Activated naive CD8-positive, alpha-beta T cell treated with anti-CD3 and anti-CD28 coated beads, Interleukin-2, amount 50 U/mL, for 24 hours (primary cell): ENCODE measurements around the gene TRAF3IP3.
A peak's percentile ranks its signal among the peaks of the same experiment; 100 is the strongest.

Experiments
- ATAC-seq: fragments of 150-1000 bp; cut with Tn5 transposase; one replicate; pipeline ENCODE4 v1.10.0; 2021
- DNase-seq: peaks from one replicate; pipeline ENCODE4 v3.0.0; 2021
- H3K27ac Mint-ChIP-seq: one replicate; pipeline ENCODE4 v1.8.0; 2021; ENCODE audit warnings: mild to moderate bottlenecking, mixed read lengths
- H3K27me3 Mint-ChIP-seq: one replicate; pipeline ENCODE4 v1.8.0; 2021; ENCODE audit warnings: mixed read lengths
- H3K36me3 Mint-ChIP-seq: one replicate; pipeline ENCODE4 v1.8.0; 2021; ENCODE audit warnings: low read depth, mixed read lengths
- H3K4me1 Mint-ChIP-seq: one replicate; pipeline ENCODE4 v1.8.0; 2021; ENCODE audit warnings: mixed read lengths
- H3K4me3 Mint-ChIP-seq: one replicate; pipeline ENCODE4 v1.8.0; 2021; ENCODE audit warnings: mild to moderate bottlenecking, moderate library complexity, mixed read lengths
- H3K9me3 Mint-ChIP-seq: one replicate; pipeline ENCODE4 v1.8.0; 2021; ENCODE audit warnings: mixed read lengths

Gene TRAF3IP3

GRCh38 chr1:209727286-209727685, 28.6 kb upstream of the TRAF3IP3 start:
- peaks cover 4% of the 10 kb centered on the region for H3K36me3 Mint-ChIP-seq
- DNase-seq (no peak), ATAC-seq (no peak)
- H3K27ac Mint-ChIP-seq, result peak overlapping the region; percentile 52
- peaks cover 18% of the 10 kb centered on the region for H3K9me3 Mint-ChIP-seq
- peaks cover 60% of the 10 kb centered on the region for H3K4me1 Mint-ChIP-seq
- no peaks in the 10 kb centered on the region for H3K27me3 Mint-ChIP-seq
- no peak overlapping the region for H3K4me3 Mint-ChIP-seq

- peak overlapping the region; percentile 52 for H3K27ac Mint-ChIP-seq
- no peak overlapping the region for H3K4me3 Mint-ChIP-seq
- H3K4me1 Mint-ChIP-seq, result peaks cover 58% of the 10 kb centered on the region
Measured at GRCh38 chr1:209727785-209728184, 28.1 kb upstream of the TRAF3IP3 start.

GRCh38 chr1:209728466-209728865, 27.4 kb upstream of the TRAF3IP3 start:
- no peaks in the 10 kb centered on the region for H3K27me3 Mint-ChIP-seq
- peaks cover 2% of the 10 kb centered on the region for H3K36me3 Mint-ChIP-seq
- H3K9me3 Mint-ChIP-seq, result peaks cover 18% of the 10 kb centered on the region
- H3K27ac Mint-ChIP-seq, result no peak overlapping the region
- no peak overlapping the region for H3K4me3 Mint-ChIP-seq
- H3K4me1 Mint-ChIP-seq, result peaks cover 58% of the 10 kb centered on the region
- DNase-seq, result no peak
- ATAC-seq, result no peak

More at GRCh38 chr1:209727785-209728184, 28.1 kb upstream of the TRAF3IP3 start:
- no peaks in the 10 kb centered on the region for H3K27me3 Mint-ChIP-seq
- no peak for ATAC-seq
- no peak for DNase-seq
- peaks cover 18% of the 10 kb centered on the region for H3K9me3 Mint-ChIP-seq
- peaks cover 2% of the 10 kb centered on the region for H3K36me3 Mint-ChIP-seq

DNA sequence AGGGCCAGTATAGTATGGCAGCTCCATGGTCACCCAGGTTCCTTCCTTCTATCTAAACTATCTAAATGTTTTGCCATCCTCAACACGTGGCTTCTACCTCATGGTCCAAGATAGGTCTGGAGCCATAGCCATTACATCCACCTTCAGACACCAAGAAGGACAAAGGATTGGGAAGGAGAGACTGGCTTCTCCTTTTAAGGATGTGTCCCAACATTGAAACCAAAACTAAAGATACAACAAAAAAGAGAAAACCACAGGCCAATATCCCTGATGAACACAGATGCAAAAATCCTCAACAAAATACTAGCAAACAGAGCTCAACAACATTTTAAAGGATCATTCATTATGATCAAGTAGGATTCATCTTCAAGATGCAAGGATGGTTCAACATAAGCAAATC, 26.4 kb upstream of the TRAF3IP3 start:
- peaks cover 58% of the 10 kb centered on the region for H3K4me1 Mint-ChIP-seq
- H3K4me3 Mint-ChIP-seq, result no peak overlapping the region

DNA sequence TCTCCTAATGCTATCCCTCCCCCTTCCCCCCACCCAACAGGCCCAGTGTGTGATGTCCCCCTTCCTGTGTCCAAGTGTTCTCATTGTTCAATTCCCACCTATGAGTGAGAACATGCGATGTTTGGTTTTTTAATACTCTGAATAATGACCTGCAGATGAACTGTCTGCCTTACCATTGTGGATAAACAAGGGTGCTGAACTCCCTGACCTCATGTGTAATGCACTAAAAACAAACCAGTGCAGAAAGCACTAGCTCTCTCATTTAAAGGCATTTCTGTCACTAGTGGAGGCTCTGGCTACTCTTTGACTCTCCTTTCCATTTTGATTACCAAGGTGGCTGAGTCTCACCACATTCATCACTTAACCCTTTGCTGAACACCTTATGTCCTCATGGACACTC, 23.1 kb upstream of the TRAF3IP3 start:
- Mint-ChIP-seq H3K27ac (no peak overlapping the region), H3K4me3 (no peak overlapping the region)
- ATAC-seq, result no peak

More for the DNA sequence above, 26.4 kb upstream of the TRAF3IP3 start:
- peaks cover 2% of the 10 kb centered on the region for H3K36me3 Mint-ChIP-seq
- no peaks in the 10 kb centered on the region for H3K27me3 Mint-ChIP-seq
- peaks cover 18% of the 10 kb centered on the region for H3K9me3 Mint-ChIP-seq
- DNase-seq (no peak), ATAC-seq (no peak)
- H3K27ac Mint-ChIP-seq, result no peak overlapping the region

GRCh38 chr1:209733409-209734192, 22.3 kb upstream of the TRAF3IP3 start:
- DNase-seq, result no peak
- Mint-ChIP-seq H3K27ac (peak overlapping the region; percentile 64), H3K4me1 (peaks cover 50% of the 10 kb centered on the region)

More for the DNA sequence above, 23.1 kb upstream of the TRAF3IP3 start:
- Mint-ChIP-seq H3K36me3 (no peaks in the 10 kb centered on the region), H3K27me3 (peaks cover 2% of the 10 kb centered on the region), H3K9me3 (peaks cover 11% of the 10 kb centered on the region), H3K4me1 (peaks cover 54% of the 10 kb centered on the region)
- DNase-seq, result no peak

GRCh38 chr1:209736490-209737117, 19.2 kb upstream of the TRAF3IP3 start:
- Mint-ChIP-seq H3K4me3 (no peak overlapping the region), H3K27ac (peak overlapping the region; percentile 74), H3K9me3 (peaks cover 4% of the 10 kb centered on the region), H3K36me3 (no peaks in the 10 kb centered on the region), H3K4me1 (peaks cover 49% of the 10 kb centered on the region), H3K27me3 (peaks cover 2% of the 10 kb centered on the region)
- ATAC-seq (peak; percentile 64), DNase-seq (no peak)

More at GRCh38 chr1:209733409-209734192, 22.3 kb upstream of the TRAF3IP3 start:
- Mint-ChIP-seq H3K27me3 (peaks cover 2% of the 10 kb centered on the region), H3K4me3 (peak overlapping the region; percentile 27), H3K9me3 (peaks cover 11% of the 10 kb centered on the region), H3K36me3 (no peaks in the 10 kb centered on the region)
- ATAC-seq, result peak; percentile 60

DNA sequence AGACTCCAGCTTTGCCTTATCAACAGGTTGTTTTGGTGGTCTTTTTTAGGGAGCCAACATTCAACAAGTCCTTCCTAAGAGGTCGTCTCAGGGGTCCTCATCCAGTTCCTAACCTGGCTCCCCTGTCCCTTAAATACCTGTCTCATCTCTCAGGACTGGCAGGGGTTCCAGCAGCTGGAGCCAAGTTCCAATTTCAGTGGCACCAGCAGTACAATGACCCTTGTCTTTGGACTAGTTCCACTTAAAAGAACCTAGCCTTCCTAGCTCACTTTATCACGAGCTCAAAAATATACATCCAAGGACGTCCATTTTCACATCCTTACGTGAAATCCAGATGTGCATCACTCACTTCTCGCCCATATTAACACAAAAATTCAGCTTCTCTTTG, 18.7 kb upstream of the TRAF3IP3 start:
- ATAC-seq (no peak), DNase-seq (no peak)
- H3K9me3 Mint-ChIP-seq, result peaks cover 4% of the 10 kb centered on the region
- peak overlapping the region; percentile 74 for H3K27ac Mint-ChIP-seq
- no peaks in the 10 kb centered on the region for H3K36me3 Mint-ChIP-seq
- H3K4me3 Mint-ChIP-seq, result no peak overlapping the region
- peaks cover 2% of the 10 kb centered on the region for H3K27me3 Mint-ChIP-seq
- H3K4me1 Mint-ChIP-seq, result peaks cover 54% of the 10 kb centered on the region

- Mint-ChIP-seq H3K4me3 (no peak overlapping the region), H3K4me1 (peaks cover 57% of the 10 kb centered on the region), H3K27ac (no peak overlapping the region), H3K27me3 (peaks cover 2% of the 10 kb centered on the region), H3K36me3 (no peaks in the 10 kb centered on the region), H3K9me3 (peaks cover 4% of the 10 kb centered on the region)
- DNase-seq (no peak), ATAC-seq (no peak)
Measured at GRCh38 chr1:209738270-209738669, 17.6 kb upstream of the TRAF3IP3 start.

GRCh38 chr1:209741193-209741592, 14.7 kb upstream of the TRAF3IP3 start:
- Mint-ChIP-seq H3K27ac (no peak overlapping the region), H3K36me3 (no peaks in the 10 kb centered on the region), H3K4me1 (peaks cover 38% of the 10 kb centered on the region), H3K4me3 (no peak overlapping the region), H3K9me3 (no peaks in the 10 kb centered on the region), H3K27me3 (peaks cover 2% of the 10 kb centered on the region)
- ATAC-seq (no peak), DNase-seq (no peak)

- peaks cover 38% of the 10 kb centered on the region for H3K4me1 Mint-ChIP-seq
- H3K27ac Mint-ChIP-seq, result peak overlapping the region; percentile 8
- H3K4me3 Mint-ChIP-seq, result no peak overlapping the region
Measured at GRCh38 chr1:209741889-209742288, 14.0 kb upstream of the TRAF3IP3 start.

DNA sequence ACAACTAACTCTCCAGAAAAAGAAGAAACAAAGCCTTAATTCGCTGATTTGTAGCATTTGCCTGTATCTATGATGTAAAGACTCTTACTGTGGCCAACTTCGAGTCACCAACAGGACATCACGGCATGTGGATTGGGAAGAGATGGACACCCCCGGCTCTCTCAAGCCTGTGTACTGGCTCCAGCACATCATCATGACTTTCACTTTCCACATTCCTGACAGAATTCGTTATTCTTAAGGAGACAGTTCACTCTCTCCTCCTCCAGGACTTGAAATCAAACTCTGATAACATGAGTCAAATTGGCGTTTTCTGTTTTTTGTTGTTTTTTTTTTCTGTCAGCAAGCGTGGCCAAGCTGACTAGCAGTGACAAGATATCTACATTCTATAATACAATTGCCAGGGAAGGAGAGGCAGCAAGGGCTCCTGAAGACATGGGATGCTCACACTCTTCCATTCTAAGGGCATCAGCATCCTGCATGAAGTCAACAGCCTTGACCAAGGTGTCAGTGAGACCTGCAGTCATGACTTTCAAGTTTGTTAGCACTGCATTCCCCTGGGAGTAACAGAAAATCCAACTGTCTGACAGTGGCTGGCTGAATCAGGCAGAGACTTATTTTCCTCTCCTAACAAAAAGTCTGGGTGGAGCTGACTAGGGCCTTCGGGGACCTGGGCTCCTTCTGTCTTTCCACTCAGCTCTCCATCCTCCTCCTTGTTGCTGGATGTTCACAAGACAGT, 13.3 kb upstream of the TRAF3IP3 start:
- Mint-ChIP-seq H3K4me3 (no peak overlapping the region), H3K27ac (peak overlapping the region; percentile 68), H3K36me3 (no peaks in the 10 kb centered on the region), H3K9me3 (no peaks in the 10 kb centered on the region), H3K4me1 (peaks cover 40% of the 10 kb centered on the region), H3K27me3 (no peaks in the 10 kb centered on the region)
- DNase-seq (no peak), ATAC-seq (no peak)

More at GRCh38 chr1:209741889-209742288, 14.0 kb upstream of the TRAF3IP3 start:
- H3K27me3 Mint-ChIP-seq, result no peaks in the 10 kb centered on the region
- no peaks in the 10 kb centered on the region for H3K9me3 Mint-ChIP-seq
- no peak for ATAC-seq
- no peaks in the 10 kb centered on the region for H3K36me3 Mint-ChIP-seq
- DNase-seq, result no peak

DNA sequence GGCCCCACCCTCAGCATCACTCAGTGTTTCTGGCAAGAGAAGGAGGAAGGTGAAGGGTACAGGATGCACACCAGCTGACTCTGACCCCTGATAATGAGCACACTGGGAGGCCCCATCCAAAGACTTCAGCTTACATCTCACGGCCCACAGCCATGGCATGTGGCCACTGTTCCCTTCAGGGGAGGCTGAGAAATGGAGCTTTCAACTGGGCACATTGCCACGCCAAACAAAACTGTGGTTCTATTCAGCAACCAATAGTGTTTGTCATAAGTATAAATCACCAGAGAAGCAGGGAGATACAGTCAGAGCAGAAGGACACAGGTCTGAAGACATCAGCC, 12.7 kb upstream of the TRAF3IP3 start:
- H3K27ac Mint-ChIP-seq, result peak overlapping the region; percentile 68
- no peak overlapping the region for H3K4me3 Mint-ChIP-seq
- H3K36me3 Mint-ChIP-seq, result no peaks in the 10 kb centered on the region
- ATAC-seq (no peak), DNase-seq (no peak)
- H3K4me1 Mint-ChIP-seq, result peaks cover 45% of the 10 kb centered on the region
- H3K27me3 Mint-ChIP-seq, result no peaks in the 10 kb centered on the region
- no peaks in the 10 kb centered on the region for H3K9me3 Mint-ChIP-seq

DNA sequence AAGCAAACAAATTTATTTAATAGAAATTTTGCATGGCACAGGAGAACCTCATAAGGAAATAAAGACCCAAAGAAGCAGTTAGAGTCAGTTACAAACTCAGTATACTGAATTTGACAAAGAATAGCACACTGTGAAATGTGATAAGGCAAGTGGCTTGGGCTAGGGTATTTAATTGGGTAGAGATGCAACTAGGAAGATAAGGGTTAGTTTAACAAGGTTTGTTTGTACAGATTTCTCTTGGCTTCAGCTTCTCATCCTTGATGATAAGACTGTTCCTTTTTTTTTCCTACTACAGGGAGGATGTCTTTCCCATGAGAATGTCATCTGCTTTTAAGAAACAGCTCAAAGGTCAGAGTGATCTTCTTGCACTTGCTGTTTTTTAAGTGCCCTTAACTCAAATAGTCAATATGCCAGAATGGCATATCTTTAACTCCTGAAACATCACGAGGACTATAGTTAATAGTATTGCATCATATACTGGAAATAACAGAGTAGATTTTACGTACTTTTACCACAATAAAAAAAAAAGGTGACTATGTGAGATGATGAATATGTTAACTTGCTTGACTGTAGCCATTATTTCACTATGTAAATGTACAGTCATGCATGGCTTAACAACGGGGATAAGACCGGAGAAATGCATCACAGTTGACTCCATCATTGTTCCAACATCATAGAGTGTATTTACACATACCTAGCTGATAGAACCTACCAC, 9.2 kb upstream of the TRAF3IP3 start:
- ATAC-seq (no peak), DNase-seq (no peak)
- Mint-ChIP-seq H3K36me3 (no peaks in the 10 kb centered on the region), H3K27ac (peak overlapping the region; percentile 82), H3K27me3 (no peaks in the 10 kb centered on the region), H3K4me1 (peaks cover 71% of the 10 kb centered on the region), H3K4me3 (no peak overlapping the region), H3K9me3 (no peaks in the 10 kb centered on the region)
